Measurements from ENCODE around the gene TAF1B.
"Not testable (repeated sequence)": the region's sequence is repeated elsewhere in the genome, so short reads cannot be mapped to it uniquely, and the experiment has no call there.

Gene TAF1B

GRCh38 chr2:9831670-9832069 lies 11.6 kb upstream of the TAF1B start:
- no peak for TF ChIP-seq POLR2A (IDR thresholded peaks at IDR 0.05; ENCODE audit: low read depth, low read length)
- FAIRE-seq (no peak), DNase-seq (ENCODE audit: insufficient read length, low spot score) (no peak)

DNA sequence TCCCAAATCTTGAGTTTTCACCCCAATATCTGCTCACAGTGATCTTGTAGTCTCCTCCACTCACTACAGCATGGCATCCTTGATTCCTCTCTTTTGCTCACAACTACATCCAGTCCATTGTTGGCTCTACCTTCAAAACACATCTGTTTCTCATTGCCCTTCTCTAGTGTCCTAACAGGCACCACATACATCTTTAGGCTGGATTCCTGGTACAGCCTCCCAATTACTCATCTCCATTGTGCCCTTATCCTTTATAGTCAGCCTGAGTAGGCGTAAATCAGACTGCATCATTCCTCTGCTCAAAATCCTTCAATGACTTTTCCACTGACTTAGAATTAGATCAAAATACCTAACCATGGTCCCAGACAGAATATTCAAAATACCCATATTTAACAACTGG lies 10.7 kb upstream of the TAF1B start:
- DNase-seq (ENCODE audit: insufficient read length, low spot score) (no peak), FAIRE-seq (peak; percentile 23)
- TF ChIP-seq POLR2A (IDR thresholded peaks at IDR 0.05; ENCODE audit: low read depth, low read length) = no peak

GRCh38 chr2:9835068-9835467 lies 8.2 kb upstream of the TAF1B start:
- DNase-seq (ENCODE audit: insufficient read length, low spot score); FAIRE-seq: not testable (repeated sequence)

DNA sequence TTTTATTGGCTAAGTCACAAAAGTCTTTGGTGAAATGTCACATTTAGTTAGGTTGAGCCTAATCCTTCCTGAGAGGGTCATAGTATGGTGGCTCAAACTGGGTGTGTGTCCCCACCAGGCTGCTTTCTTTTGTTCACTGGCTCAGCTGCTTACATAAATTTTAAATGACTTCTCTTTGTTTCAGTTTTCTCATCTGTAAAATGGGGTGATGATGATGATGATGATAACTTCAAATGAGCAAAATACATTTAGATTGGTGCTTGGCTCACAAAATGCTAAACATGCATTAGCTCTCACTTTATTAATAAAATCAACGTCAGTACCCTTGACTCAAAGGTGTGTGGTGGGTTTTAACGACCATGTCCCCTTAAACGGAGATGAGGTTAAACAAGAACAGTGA lies 7.2 kb upstream of the TAF1B start:
- DNase-seq (ENCODE audit: insufficient read length, low spot score) (no peak), FAIRE-seq (no peak)
- no peak for TF ChIP-seq POLR2A (IDR thresholded peaks at IDR 0.05; ENCODE audit: low read depth, low read length)

DNA sequence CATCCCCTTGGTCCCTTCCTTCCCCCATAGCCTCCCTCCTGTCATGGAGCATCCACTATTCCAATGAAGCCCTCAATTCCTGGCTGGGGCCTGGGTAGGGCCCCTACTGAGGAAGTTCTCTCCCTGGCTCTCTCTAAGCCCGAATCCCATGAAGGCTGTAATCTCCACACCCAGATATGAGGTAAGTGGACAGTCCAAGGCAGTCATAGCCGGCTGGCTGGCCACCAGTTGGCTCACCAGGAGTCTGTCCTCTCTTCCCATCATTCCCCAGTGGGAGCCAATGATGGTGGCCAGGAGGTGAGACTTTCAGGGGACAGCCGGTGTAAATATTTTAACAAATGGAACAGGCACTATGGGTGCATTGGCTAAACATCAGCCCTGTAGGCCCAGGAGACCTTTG lies 6.8 kb upstream of the TAF1B start:
- FAIRE-seq = no peak
- no peak for DNase-seq (ENCODE audit: insufficient read length, low spot score)
- no peak for TF ChIP-seq POLR2A (IDR thresholded peaks at IDR 0.05; ENCODE audit: low read depth, low read length)

DNA sequence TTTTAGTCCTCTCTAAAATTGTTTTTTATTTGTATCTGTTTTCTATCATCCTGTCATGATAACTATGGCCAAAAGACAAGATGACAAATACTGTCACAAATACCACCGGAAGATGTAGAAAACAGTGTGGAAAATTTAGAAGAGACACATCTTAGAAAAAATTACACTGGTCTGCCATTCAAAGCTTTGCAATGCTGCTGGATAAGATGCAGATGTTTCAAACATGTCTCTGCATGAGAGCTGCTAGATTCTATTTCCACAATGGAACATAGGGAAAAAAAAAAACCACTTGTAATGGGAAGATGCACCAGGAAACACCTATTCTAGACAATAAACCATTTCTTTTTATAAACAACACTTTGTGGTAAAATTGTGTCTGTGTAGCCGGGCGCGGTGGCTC lies 5.8 kb upstream of the TAF1B start:
- no peak for TF ChIP-seq POLR2A (IDR thresholded peaks at IDR 0.05; ENCODE audit: low read depth, low read length)
- DNase-seq (ENCODE audit: insufficient read length, low spot score) = no peak

GRCh38 chr2:9838391-9838790 lies 4.9 kb upstream of the TAF1B start:
- FAIRE-seq = no peak
- DNase-seq (ENCODE audit: insufficient read length, low spot score) = no peak
- no peak for TF ChIP-seq POLR2A (IDR thresholded peaks at IDR 0.05; ENCODE audit: low read depth, low read length)

More for the DNA sequence above, 5.8 kb upstream of the TAF1B start:
- no peak for FAIRE-seq

DNA sequence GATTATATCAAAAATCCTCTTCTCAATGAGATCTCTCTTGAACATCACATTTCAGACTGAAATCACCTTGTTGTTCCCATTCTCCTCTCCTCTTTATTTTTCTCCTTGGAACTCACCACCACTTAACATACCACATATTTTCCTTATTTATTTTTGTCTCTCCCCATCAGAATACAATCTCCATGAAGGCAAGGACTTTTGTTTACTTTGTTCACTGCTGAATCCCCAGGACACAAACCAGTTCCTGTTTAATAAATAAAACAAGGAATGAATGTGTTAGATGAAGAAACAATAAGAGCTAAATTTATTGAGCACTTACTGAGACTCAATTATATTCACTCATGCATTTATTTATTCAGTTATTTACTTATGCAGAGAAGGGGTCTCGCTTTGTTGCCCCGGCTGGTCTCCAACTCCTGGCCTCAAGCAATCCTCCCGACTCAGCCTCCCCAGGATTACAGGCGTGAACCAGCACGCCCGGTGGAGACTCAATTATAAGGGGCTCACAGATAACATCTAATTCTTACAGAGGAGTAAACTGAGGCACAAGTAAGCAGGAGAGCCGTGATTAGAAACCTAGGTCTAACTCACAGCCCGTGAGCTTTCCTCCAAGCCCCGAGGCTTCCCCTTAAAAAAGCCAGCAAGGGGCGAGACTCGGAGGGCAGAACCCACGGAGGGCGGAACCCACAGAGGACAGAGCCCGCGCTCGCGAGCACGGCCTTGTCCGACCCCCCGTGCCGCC lies 616 bp upstream of the TAF1B start:
- FAIRE-seq = no peak
- DNase-seq (ENCODE audit: insufficient read length, low spot score) = no peak
- no peak; the same call in 1 of the 2 replicates for TF ChIP-seq POLR2A (IDR thresholded peaks at IDR 0.05; ENCODE audit: low read depth, low read length)

- FAIRE-seq = no peak
- TF ChIP-seq POLR2A (IDR thresholded peaks at IDR 0.05; ENCODE audit: low read depth, low read length) = no peak
- no peak for DNase-seq (ENCODE audit: insufficient read length, low spot score)
Measured at GRCh38 chr2:9844036-9844483, 786 bp downstream of the TAF1B start.

- no peak for TF ChIP-seq POLR2A (IDR thresholded peaks at IDR 0.05; ENCODE audit: low read depth, low read length)
- FAIRE-seq = peak; percentile 41
- DNase-seq (ENCODE audit: insufficient read length, low spot score) = no peak
Measured at GRCh38 chr2:9844576-9844975, 1.3 kb downstream of the TAF1B start.

DNA sequence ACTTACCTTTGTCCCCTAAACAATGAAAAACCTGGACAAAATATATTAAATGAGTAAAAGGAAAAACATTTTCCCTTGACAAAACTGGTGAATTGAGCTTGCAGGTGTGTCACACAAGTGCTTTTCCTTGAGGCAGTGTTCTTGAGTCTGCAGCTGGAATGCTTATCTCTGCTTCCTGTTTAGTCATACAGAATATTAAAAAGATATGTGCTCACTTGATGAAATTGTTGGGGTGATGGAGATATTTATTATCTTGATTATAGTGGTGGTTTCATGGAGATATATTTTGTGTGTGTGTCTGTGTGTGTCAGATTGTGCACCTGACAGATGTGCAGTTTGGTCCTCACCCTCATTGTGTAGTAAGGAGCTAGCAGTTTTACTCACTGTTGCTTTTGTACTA lies 3.3 kb downstream of the TAF1B start:
- TF ChIP-seq POLR2A (IDR thresholded peaks at IDR 0.05; ENCODE audit: low read depth, low read length) = no peak
- FAIRE-seq (no peak), DNase-seq (ENCODE audit: insufficient read length, low spot score) (no peak)

- DNase-seq (ENCODE audit: insufficient read length, low spot score) (no peak), FAIRE-seq (no peak)
- TF ChIP-seq POLR2A (IDR thresholded peaks at IDR 0.05; ENCODE audit: low read depth, low read length) = no peak
Measured at GRCh38 chr2:9847140-9847539, 3.9 kb downstream of the TAF1B start.

DNA sequence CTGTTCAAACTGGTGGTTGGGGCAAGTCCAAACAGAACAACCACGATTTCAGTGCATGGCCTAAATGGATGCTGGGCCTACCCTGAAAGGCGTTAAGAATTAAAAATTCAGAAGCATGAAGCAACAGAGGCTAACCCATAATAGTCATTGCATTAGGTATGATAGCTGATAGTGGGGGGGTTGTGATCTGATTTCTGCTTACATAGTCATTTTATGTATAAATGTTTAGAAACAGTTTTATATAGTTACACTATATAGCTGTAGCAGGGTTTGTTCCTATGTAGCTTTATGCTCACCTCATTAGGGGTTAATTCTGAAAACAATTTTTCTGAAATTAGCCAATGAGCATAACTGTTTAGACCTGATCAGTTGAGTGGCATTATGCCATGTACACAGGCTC lies 9.6 kb downstream of the TAF1B start:
- no peak for TF ChIP-seq POLR2A (IDR thresholded peaks at IDR 0.05; ENCODE audit: low read depth, low read length)
- no peak for FAIRE-seq
- no peak for DNase-seq (ENCODE audit: insufficient read length, low spot score)

GRCh38 chr2:9857814-9858729 lies 14.8 kb downstream of the TAF1B start:
- FAIRE-seq = no peak
- no peak for DNase-seq (ENCODE audit: insufficient read length, low spot score)
- no peak for TF ChIP-seq POLR2A (IDR thresholded peaks at IDR 0.05; ENCODE audit: low read depth, low read length)

- FAIRE-seq = no peak
- TF ChIP-seq POLR2A (IDR thresholded peaks at IDR 0.05; ENCODE audit: low read depth, low read length) = no peak
Measured at GRCh38 chr2:9858730-9859068, 15.4 kb downstream of the TAF1B start.

DNA sequence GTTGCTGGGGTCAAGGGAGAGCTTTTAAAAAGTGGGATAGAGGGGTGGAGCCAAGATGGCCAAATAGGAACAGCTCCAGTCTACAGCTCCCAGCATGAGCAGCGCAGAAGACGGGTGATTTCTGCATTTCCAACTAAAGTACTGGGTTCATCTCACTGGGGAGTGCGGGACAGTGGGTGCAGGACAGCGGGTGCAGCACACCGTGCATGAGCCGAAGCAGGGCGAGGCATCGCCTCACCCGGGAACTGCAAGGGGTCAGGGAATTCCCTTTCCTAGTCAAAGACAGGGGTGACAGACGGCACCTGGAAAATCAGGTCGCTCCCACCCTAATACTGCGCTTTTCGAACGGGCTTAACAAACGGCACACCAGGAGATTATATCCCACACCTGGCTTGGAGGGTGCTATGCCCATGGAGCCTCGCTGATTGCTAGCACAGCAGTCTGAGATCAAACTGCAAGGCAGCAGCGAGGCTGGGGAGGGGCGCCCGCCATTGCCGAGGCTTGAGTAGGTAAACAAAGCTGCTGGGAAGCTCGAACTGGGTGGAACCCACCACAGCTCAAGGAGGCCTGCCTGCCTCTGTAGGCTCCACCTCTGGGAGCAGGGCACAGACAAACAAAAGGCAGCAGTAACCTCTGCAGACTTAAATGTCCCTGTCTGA lies 17.8 kb downstream of the TAF1B start:
- DNase-seq (ENCODE audit: insufficient read length, low spot score); FAIRE-seq: not testable (repeated sequence)

More at GRCh38 chr2:9858730-9859068, 15.4 kb downstream of the TAF1B start:
- DNase-seq (ENCODE audit: insufficient read length, low spot score) = no peak

Data from H54 (cell line).